NCI-H1105 treated with DMSO at 0.1 percent for 48 hours (cell line): Measurements from ENCODE around the gene PRR5L.

Source experiments
- DNase-seq: peaks from one replicate; lab custom pipeline; 2025; lab: John Stamatoyannopoulos, UW

Gene PRR5L

DNA sequence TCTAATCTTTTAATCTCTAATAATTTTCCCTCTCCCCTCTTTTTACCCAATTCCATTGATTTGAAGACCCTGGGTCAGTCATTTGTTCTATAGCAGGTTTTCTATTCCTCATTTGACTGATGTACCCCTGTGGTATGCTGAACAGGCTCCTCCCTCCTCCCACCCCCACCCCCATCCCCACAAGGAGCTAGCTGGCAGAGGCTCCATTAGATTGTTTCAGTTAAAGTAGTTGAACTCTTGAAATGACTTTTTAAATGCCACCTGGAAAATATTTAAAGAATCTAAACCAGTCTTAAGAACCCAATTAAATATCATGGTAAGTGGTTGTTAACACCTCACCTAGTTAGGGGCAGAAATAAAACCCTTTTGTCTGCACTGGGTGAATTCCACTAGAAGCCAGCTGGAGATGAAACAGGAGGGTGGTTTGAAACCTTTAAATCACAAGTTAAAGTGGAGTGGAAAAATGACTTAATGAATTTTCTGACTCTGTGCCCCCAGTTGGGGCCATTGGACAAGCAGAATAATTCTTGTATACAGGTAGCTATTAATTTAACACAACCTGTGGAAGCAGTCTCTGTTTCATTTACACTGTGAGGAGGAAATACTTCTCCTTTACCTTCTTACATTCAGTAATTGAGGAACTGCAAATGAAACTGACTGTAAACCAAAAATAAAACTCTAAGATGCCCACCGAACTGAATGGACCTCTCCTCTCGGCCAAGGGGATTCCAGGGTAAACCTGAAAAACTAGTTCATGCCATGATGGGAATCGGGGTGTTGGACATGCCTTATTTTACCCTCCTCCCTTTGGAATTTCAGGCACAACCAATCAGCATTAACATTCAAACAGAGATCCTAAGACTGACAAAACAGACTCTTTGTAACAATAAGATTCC is 30.7 kb downstream of the PRR5L start:
- DNase-seq, result no peak

GRCh38 chr11:36328966-36329673 is 33.0 kb downstream of the PRR5L start:
- DNase-seq, result no peak

GRCh38 chr11:36330411-36330810 is 34.3 kb downstream of the PRR5L start:
- DNase-seq, result peak; percentile 89

DNA sequence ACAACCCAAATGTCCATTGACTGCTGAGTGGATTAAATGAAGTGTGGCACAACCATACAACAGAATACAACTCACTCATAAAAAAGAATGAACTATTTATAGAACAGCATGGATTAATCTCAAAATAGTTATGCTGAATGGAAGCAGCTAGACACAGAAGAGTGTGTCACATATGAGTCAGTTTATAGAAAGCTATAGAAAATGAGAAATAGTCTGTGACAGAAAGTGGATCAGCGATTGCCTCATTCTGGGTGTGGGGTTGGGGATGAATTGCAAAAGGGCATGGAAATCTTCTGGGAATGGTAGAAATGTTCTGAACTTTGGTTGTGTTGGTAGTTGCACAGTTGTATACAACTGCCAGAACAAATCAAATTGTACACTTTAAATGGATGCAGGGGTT is 37.4 kb downstream of the PRR5L start:
- no peak for DNase-seq

- peak; percentile 9 for DNase-seq
Observed at GRCh38 chr11:36333897-36334296, 37.8 kb downstream of the PRR5L start.

DNA sequence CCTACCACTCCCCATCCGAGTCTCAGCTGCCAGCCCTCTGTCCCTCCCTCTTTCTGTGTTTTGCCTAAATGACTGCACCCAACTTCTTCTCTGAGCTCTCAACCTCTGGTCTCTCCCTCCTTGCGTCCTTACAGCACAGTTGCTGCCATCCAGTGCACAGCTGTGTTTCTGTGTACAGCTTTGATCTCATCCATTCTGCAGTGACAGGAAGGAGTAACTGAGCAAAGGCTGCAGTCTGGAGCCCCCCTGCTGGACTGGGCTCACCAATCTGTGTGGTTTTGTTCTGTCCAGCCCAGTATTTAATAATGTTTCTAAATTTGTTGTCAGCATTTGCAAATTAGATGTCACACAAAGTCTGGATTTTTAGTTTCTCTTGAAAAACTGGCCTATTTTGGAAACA is 43.8 kb downstream of the PRR5L start:
- DNase-seq, result no peak

DNA sequence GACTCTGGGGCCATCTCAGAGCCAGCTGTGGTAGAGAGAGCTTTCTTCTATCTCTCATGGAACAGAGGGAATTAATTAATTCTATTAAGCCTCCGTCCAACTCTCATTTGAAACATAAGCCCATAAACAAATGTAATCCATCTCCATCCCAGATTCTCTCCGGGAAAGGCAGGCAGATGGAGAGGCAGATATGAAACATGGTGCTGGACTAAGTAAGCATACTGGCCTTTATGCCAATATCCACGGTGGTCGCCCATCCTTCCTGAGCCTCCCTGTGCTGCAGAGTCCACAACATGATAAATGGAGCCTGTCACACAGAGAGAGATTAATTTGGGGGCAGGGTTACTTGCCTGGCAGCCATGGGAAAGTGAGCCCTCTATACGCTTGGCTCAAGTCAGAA is 44.8 kb downstream of the PRR5L start:
- DNase-seq, result no peak

DNA sequence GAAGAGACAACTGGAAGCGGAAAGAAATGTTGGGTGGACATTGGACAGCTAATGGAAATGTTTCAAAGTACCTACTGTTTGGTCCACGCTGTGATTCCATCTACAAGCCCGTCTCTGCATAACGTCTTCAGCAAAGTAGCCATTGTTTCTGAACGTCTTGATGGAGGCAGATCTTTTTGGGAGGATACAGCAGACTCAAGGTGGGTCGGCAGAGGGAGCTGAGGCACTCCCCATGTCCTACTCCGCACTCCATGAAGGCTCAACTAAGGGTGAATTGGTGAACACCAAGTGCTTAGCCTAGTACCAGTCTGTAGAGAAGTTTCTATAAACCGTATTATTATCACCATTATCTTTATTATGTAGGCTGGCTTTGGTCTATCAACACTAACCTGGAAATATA is 45.8 kb downstream of the PRR5L start:
- DNase-seq, result no peak

GRCh38 chr11:36342327-36342726 is 46.2 kb downstream of the PRR5L start:
- DNase-seq, result no peak

DNA sequence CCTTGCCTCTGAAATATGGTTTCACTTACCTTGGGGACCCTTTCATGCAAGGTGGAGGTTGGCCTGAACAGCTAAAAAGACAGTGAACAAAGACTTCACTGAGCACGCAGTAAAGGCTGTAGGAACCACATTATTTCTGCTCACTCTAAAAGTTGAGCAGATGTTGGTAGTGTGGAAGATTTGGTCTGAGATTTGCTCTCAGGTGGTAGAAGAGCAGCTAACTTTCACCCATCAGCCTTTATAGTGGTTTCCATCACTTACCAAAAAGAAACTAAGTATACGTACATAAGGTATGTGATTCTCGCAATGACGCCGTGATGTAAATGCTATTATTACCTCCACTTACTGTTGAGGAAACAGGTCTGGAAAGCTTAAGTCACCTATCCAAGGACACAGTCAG is 47.3 kb downstream of the PRR5L start:
- DNase-seq, result no peak

DNA sequence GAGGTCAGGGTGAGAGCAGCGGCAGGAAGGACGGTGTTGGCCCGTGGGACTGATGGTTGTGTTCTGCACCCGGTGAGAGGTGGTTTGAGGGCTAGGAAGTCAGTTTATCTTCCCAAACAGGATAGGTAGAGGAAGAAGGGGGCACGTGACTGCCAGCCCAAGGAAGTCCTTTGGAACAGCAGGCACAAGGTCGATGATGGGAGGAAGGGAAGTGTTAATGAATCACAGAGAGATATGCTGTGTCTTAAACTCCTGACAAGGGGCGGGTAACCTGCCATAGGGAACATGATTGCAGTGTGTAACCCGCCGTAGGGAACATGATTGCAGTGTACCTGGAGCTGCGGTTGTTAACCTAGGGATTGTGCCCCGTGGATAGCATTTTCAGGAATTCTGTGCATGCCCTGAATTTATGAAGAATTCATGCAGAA is 49.0 kb downstream of the PRR5L start:
- DNase-seq, result no peak

GRCh38 chr11:36345535-36346141 is 49.5 kb downstream of the PRR5L start:
- DNase-seq, result no peak

GRCh38 chr11:36346562-36347383 is 50.7 kb downstream of the PRR5L start:
- DNase-seq, result no peak

GRCh38 chr11:36347384-36347906 is 51.4 kb downstream of the PRR5L start:
- no peak for DNase-seq

GRCh38 chr11:36349351-36350136 is 53.5 kb downstream of the PRR5L start:
- DNase-seq, result no peak

DNA sequence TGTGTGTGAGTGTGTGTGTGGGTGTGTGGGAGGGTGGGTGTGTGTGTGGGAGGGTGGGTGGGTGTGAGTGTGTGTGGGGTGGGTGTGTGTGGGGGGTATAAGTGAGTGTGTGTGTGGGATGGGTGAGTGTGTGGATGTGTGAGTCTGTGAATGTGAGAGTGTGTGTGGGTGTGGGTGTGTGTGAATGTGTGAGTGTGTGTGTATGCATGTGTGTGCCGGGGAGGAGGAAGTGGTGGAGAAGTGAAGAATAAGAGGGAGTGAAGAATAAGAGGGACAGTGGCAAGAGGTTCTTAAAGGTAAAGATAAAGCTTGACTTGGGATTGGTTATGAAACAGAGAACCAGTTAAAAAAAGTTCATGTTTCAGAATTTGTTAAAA is 54.0 kb downstream of the PRR5L start:
- DNase-seq, result no peak

- DNase-seq, result no peak
Observed at GRCh38 chr11:36352922-36353321, 56.8 kb downstream of the PRR5L start.

- no peak for DNase-seq
Observed at GRCh38 chr11:36354221-36355003, 58.3 kb downstream of the PRR5L start.

- no peak for DNase-seq
Observed at GRCh38 chr11:36356201-36356600, 60.1 kb downstream of the PRR5L start.

GRCh38 chr11:36357831-36358230 is 61.7 kb downstream of the PRR5L start:
- no peak for DNase-seq
